ENCODE results near the gene HMGN4.

DNA sequence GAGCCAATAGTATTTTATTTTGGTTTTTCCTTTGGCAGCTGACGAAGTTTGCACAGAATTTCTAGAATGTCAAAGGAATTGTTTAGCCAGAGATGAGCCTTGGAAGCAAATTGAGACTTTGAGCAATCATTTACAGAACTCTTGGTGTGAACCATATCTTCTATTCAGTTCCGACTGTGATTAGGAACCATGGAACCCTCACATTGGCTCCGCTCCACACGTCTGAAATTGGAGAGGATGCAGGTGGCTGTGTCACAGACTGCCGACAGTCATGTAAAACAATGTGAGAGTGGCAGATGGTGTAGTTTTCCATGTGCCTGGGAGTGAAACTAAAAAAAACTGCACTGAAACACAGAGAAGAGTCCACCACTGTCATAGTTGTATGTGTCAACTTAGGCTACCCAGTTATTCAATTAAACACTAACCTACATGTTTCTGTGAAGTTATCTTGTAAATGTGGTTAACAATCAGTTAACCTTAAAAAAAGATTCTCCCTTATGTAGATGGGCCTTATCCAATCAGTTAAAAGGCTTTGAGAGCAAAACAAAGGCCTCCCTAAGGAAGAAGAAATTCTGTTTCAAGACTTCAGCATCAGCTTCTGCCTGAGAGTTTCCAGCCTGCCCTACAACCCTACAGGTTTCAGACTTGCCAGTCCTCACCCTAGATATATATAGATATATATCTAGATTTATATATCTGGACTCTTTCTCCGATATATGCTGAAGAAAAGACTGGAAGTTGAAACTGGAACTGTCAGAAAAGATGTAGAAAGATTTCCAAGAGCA is 3.3 kb upstream of the HMGN4 start:
- TF ChIP-seq, protein P1, sequence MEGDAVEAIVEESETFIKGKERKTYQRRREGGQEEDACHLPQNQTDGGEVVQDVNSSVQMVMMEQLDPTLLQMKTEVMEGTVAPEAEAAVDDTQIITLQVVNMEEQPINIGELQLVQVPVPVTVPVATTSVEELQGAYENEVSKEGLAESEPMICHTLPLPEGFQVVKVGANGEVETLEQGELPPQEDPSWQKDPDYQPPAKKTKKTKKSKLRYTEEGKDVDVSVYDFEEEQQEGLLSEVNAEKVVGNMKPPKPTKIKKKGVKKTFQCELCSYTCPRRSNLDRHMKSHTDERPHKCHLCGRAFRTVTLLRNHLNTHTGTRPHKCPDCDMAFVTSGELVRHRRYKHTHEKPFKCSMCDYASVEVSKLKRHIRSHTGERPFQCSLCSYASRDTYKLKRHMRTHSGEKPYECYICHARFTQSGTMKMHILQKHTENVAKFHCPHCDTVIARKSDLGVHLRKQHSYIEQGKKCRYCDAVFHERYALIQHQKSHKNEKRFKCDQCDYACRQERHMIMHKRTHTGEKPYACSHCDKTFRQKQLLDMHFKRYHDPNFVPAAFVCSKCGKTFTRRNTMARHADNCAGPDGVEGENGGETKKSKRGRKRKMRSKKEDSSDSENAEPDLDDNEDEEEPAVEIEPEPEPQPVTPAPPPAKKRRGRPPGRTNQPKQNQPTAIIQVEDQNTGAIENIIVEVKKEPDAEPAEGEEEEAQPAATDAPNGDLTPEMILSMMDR (IDR thresholded peaks at IDR 0.05), result no peak
- no peak for TF ChIP-seq POLR2A (IDR thresholded peaks at IDR 0.05)
- no peak for TF ChIP-seq POLR2AphosphoS5 (IDR thresholded peaks at IDR 0.05; ENCODE audit: insufficient read depth in 1 of 2, low read depth in 1 of 2)

All from vagina (tissue), 2 donors.